Esophagus squamous epithelium (tissue), 5 donors: ENCODE results near the gene PTN. TPM values are rescaled to one million over a fixed set of nuclear protein-coding genes. Genes with fewer than 3 reads are reported as not detected.

Experiments
- DNase-seq: peaks from one replicate; lab custom pipeline; 2025; lab: John Stamatoyannopoulos, UW
- H3K27ac ChIP-seq, 4 donors: fragments of 200-600 bp; sonication (generic); one replicate each; pipeline ENCODE4 v1.5.1; 2016 to 2019; ENCODE audit warnings: mild to moderate bottlenecking in 1 of 4
- H3K27me3 ChIP-seq, 4 donors: fragments of 200-600 bp; sonication (generic); 1 replicate in 3 of 4; 2 replicates in 1 of 4; pipeline versions ENCODE4 v1.5.1 to v1.6.0; 2017 to 2021; ENCODE audit warnings: antibody characterized with exemption in 1 of 4
- H3K36me3 ChIP-seq, 3 donors: fragments of 200-600 bp; sonication (generic); one replicate each; pipeline ENCODE4 v1.5.1; 2016 to 2019
- H3K4me1 ChIP-seq, 3 donors: fragments of 200-600 bp; sonication (generic); one replicate each; pipeline ENCODE4 v1.5.1; 2017 to 2019
- H3K4me3 ChIP-seq, 4 donors: fragments of 200-600 bp; sonication (generic); 1 replicate in 3 of 4; 2 replicates in 1 of 4; pipeline ENCODE4 v1.5.1; 2016 to 2019; ENCODE audit warnings: mild to moderate bottlenecking in 2 of 4, moderate library complexity in 1 of 4
- H3K9me3 ChIP-seq, 3 donors: fragments of 200-600 bp; sonication (generic); one replicate each; pipeline ENCODE4 v1.5.1; 2016 to 2019
- CTCF ChIP-seq, 6 experiments: fragments of 450-650 bp in 4 of 6; fragments of 200-600 bp in 2 of 6; sonication (generic) in 2 of 6; IDR thresholded peaks; one replicate each; pipeline ENCODE4 v1.5.1; 2016 to 2019; ENCODE audit warnings: antibody characterized with exemption in 6 of 6, mild to moderate bottlenecking in 4 of 6, moderate library complexity in 4 of 6
- POLR2A ChIP-seq, 4 donors: fragments of 450-650 bp; IDR thresholded peaks; one replicate each; pipeline ENCODE4 v1.6.1; 2017; ENCODE audit warnings: antibody characterized with exemption in 4 of 4, mild to moderate bottlenecking in 4 of 4, moderate library complexity in 3 of 4
- WGBS, 2 donors: methylation state at CpG; one replicate each; pipeline ENCODE4 v1.1.5; 2018; 5-methylcytosine and 5-hydroxymethylcytosine counted together
- intact Hi-C: fragments of 100-400 bp; cut with DNase I; formaldehyde crosslinking; loops from one replicate; pipeline ENCODE4 v1.15.0; 2022
- total RNA-seq, 4 donors: library from RNA; depleted of rRNA; stranded (reverse); fragments of >200 nt; gene quantifications; one replicate each; pipeline ENCODE4 v1.1.0, GENCODE V29; 2016
- donor health status: DM: yes; HTN: yes; CAD: no.

PTN gene
- total RNA-seq, 4 donors from 2014 or later, result 22.4 to 95.9 (median 82.9) TPM

GRCh38 chr7:137328373-137329120 is 15.0 kb downstream of the PTN start:
- 15 to 18% methylated on average over 5 of the region's 5 CpGs for WGBS, 2 donors
- Histone ChIP-seq H3K9me3 (no peaks in the 10 kb centered on the region), H3K36me3 (no peaks in the 10 kb centered on the region), H3K27me3 (no peaks in the 10 kb centered on the region), H3K4me1 (peaks cover 0 to 62% (median 6%) of the 10 kb centered on the region in 3 donors), H3K4me3 (no peak overlapping the region), H3K27ac (no peak overlapping the region)
- no peak for TF ChIP-seq CTCF (IDR thresholded peaks at IDR 0.05)
- TF ChIP-seq POLR2A (IDR thresholded peaks at IDR 0.05), result no peak
- DNase-seq, result no peak
- intact Hi-C loops, result no loop called here

- H3K4me1 ChIP-seq, result peaks cover 0 to 55% (median 0%) of the 10 kb centered on the region in 3 donors
- 48 to 53% methylated on average over 2 of the region's 2 CpGs for WGBS, 2 donors
- TF ChIP-seq CTCF (IDR thresholded peaks at IDR 0.05) (no peak), POLR2A (IDR thresholded peaks at IDR 0.05) (no peak)
- H3K36me3 ChIP-seq, result no peaks in the 10 kb centered on the region
- intact Hi-C loops, result no loop called here
- H3K27ac ChIP-seq, result no peak overlapping the region
- H3K27me3 ChIP-seq, result no peaks in the 10 kb centered on the region
- no peak for DNase-seq
- H3K4me3 ChIP-seq, result no peak overlapping the region
- H3K9me3 ChIP-seq, result peaks cover 0 to 4% (median 0%) of the 10 kb centered on the region in 3 donors
Measured at GRCh38 chr7:137325927-137326326, 17.6 kb downstream of the PTN start.

GRCh38 chr7:137324796-137325696 is 18.5 kb downstream of the PTN start:
- DNase-seq, result no peak
- Histone ChIP-seq H3K27ac (no peak overlapping the region), H3K36me3 (no peaks in the 10 kb centered on the region), H3K4me1 (peaks cover 0 to 49% (median 0%) of the 10 kb centered on the region in 3 donors), H3K9me3 (peaks cover 0 to 4% (median 0%) of the 10 kb centered on the region in 3 donors), H3K4me3 (no peak overlapping the region), H3K27me3 (no peaks in the 10 kb centered on the region)
- TF ChIP-seq POLR2A (IDR thresholded peaks at IDR 0.05) (no peak), CTCF (IDR thresholded peaks at IDR 0.05) (no peak)
- intact Hi-C loops, result no loop called here

- no peak for TF ChIP-seq CTCF (IDR thresholded peaks at IDR 0.05)
- no peak for TF ChIP-seq POLR2A (IDR thresholded peaks at IDR 0.05)
- Histone ChIP-seq H3K4me1 (peaks cover 0 to 28% (median 0%) of the 10 kb centered on the region in 3 donors), H3K27ac (no peak overlapping the region), H3K9me3 (no peaks in the 10 kb centered on the region), H3K4me3 (no peak overlapping the region), H3K27me3 (no peaks in the 10 kb centered on the region), H3K36me3 (no peaks in the 10 kb centered on the region)
- intact Hi-C loops, result no loop called here
- no peak for DNase-seq
- 87 to 100% methylated on average over 3 to 9 of the region's 9 CpGs for WGBS, 2 donors
Measured at GRCh38 chr7:137316648-137317353, 26.7 kb downstream of the PTN start.
